SK-N-SH (cell line): Measurements from ENCODE around the gene MEIS1. TPM values are rescaled to one million over a fixed set of nuclear protein-coding genes. Genes with fewer than 3 reads are reported as not detected.
A peak's percentile ranks its signal among the peaks of the same experiment; 100 is the strongest.

Experiments
- CTCF ChIA-PET: fragments of 300-600, 350-600 bp; formaldehyde crosslinking; extraction: SDS; loops from one replicate; lab custom pipeline; 2021; lab: Yijun Ruan, JAX
- POLR2A ChIA-PET: fragments of 350-600 bp; sonication (Branson Sonifier 250); formaldehyde crosslinking; extraction: SDS; loops from one replicate; lab custom pipeline; 2020; ENCODE audit warnings: antibody characterized with exemption, inconsistent platforms; lab: Yijun Ruan, JAX
- DNase-seq: peaks from one replicate; pipeline ENCODE4 v3.0.0; 2012
- H2AFZ ChIP-seq: fragments of 200-600 bp; sonication (generic); 2 replicates; pipeline ENCODE4 v1.8.1; 2016; ENCODE audit warnings: antibody characterized with exemption, mild to moderate bottlenecking, low read depth
- H3F3A ChIP-seq: fragments of 200-600 bp; sonication (generic); replicated peaks from 2 replicates; pipeline ENCODE3; 2016; ENCODE audit warnings: antibody characterized with exemption, mild to moderate bottlenecking; ENCODE audit not compliant: insufficient read depth
- H3K27ac ChIP-seq, 2 experiments: fragments of 200-500 bp in 1 of 2; fragments of 200-600 bp in 1 of 2; sonication (Bioruptor generic) in 1 of 2; sonication (generic), shearing (Covaris generic) in 1 of 2; 2 replicates each; pipeline versions ENCODE4 v1.5.1 to v1.6.1; 2014 to 2016; ENCODE audit warnings: low read depth in 2 of 2, inconsistent platforms in 1 of 2, low read length in 1 of 2, mild to moderate bottlenecking in 1 of 2, mixed read lengths in 1 of 2
- H3K27me3 ChIP-seq: fragments of 200-600 bp; sonication (generic), shearing (Covaris generic); 2 replicates; pipeline ENCODE4 v1.6.1; 2016; ENCODE audit warnings: mixed run types; ENCODE audit not compliant: insufficient read depth
- H3K36me3 ChIP-seq, 2 experiments: fragments of 200-500 bp in 1 of 2; fragments of 200-600 bp in 1 of 2; sonication (Bioruptor generic) in 1 of 2; sonication (generic) in 1 of 2; replicated peaks in 1 of 2; 2 replicates each; pipeline versions ENCODE3 to v1.5.1; 2014 to 2016; ENCODE audit warnings: low read length in 1 of 2, mild to moderate bottlenecking in 1 of 2; ENCODE audit not compliant: insufficient read depth in 2 of 2, control insufficient read depth in 1 of 2
- H3K4me1 ChIP-seq, 2 experiments: fragments of 200-500 bp in 1 of 2; fragments of 200-600 bp in 1 of 2; sonication (Bioruptor generic) in 1 of 2; sonication (generic), shearing (Covaris generic) in 1 of 2; 2 replicates each; pipeline versions ENCODE4 v1.5.1 to v1.6.1; 2014 to 2016; ENCODE audit warnings: low read depth in 1 of 2, low read length in 1 of 2, mixed run types in 1 of 2; ENCODE audit not compliant: insufficient read depth in 2 of 2, control insufficient read depth in 1 of 2
- H3K4me2 ChIP-seq: fragments of 200-600 bp; sonication (generic), shearing (Covaris generic); 2 replicates; pipeline ENCODE4 v1.6.1; 2017; ENCODE audit warnings: mixed run types
- H3K4me3 ChIP-seq, 2 experiments: fragments of 200-500 bp in 1 of 2; fragments of 200-600 bp in 1 of 2; sonication (Bioruptor generic) in 1 of 2; sonication (generic), shearing (Covaris generic) in 1 of 2; 2 replicates each; pipeline versions ENCODE4 v1.5.1 to v1.8.1; 2014 to 2016; ENCODE audit warnings: low read depth in 2 of 2, inconsistent platforms in 1 of 2, low read length in 1 of 2, mild to moderate bottlenecking in 1 of 2, mixed read lengths in 1 of 2, moderate library complexity in 1 of 2
- H3K79me2 ChIP-seq: fragments of 200-600 bp; sonication (generic); 2 replicates; pipeline ENCODE4 v1.8.1; 2017; ENCODE audit warnings: mild to moderate bottlenecking; ENCODE audit not compliant: insufficient read depth
- H3K9ac ChIP-seq: fragments of 200-600 bp; sonication (generic); 2 replicates; pipeline ENCODE4 v1.6.1; 2017; ENCODE audit warnings: mixed run types
- H3K9me2 ChIP-seq: fragments of 200-600 bp; sonication (generic); 2 replicates; pipeline ENCODE4 v1.6.1; 2017; ENCODE audit warnings: mixed run types
- H3K9me3 ChIP-seq: fragments of 200-600 bp; sonication (generic); 2 replicates; pipeline ENCODE4 v1.6.1; 2017; ENCODE audit warnings: mixed run types, mild to moderate bottlenecking, moderate library complexity
- H4K20me1 ChIP-seq: fragments of 200-600 bp; sonication (generic); 2 replicates; pipeline ENCODE4 v1.6.1; 2017; ENCODE audit warnings: mild to moderate bottlenecking, mixed run types; ENCODE audit not compliant: insufficient read depth
- CTCF ChIP-seq: fragments of 200-600 bp; sonication (generic); IDR thresholded peaks from 2 replicates; pipeline ENCODE4 v1.6.1; 2017; ENCODE audit warnings: antibody characterized with exemption, mild to moderate bottlenecking, moderate library complexity
- ELF1 ChIP-seq: IDR thresholded peaks from 2 replicates; pipeline ENCODE4 v1.4.0; 2012
- FOSL2 ChIP-seq: IDR thresholded peaks from 2 replicates; pipeline ENCODE4 v1.4.0; 2012; ENCODE audit warnings: low read depth, mild to moderate bottlenecking, moderate library complexity, borderline replicate concordance
- FOXJ3 ChIP-seq: sonication (generic); formaldehyde crosslinking; IDR thresholded peaks from 2 replicates; pipeline ENCODE4 v1.5.1; 2020; ENCODE audit warnings: mild to moderate bottlenecking, missing genetic modification reagents
- FOXM1 ChIP-seq: IDR thresholded peaks from 2 replicates; pipeline ENCODE4 v1.4.0; 2012; ENCODE audit warnings: low read depth, mild to moderate bottlenecking
- MEF2A ChIP-seq: IDR thresholded peaks from 2 replicates; pipeline ENCODE4 v1.4.0; 2012; ENCODE audit warnings: low read depth, borderline replicate concordance
- NFIC ChIP-seq: IDR thresholded peaks from 2 replicates; pipeline ENCODE4 v1.4.0; 2012; ENCODE audit warnings: borderline replicate concordance
- NRF1 ChIP-seq: IDR thresholded peaks from 2 replicates; pipeline ENCODE4 v1.6.1; 2012; ENCODE audit warnings: low read depth, mild to moderate bottlenecking, low read length
- TEAD4 ChIP-seq: IDR thresholded peaks from 2 replicates; pipeline ENCODE4 v1.4.0; 2012; ENCODE audit warnings: mild to moderate bottlenecking, borderline replicate concordance; ENCODE audit not compliant: insufficient read depth
- YY1 ChIP-seq: IDR thresholded peaks from 2 replicates; pipeline ENCODE4 v1.4.0; 2012; ENCODE audit warnings: low read depth, mild to moderate bottlenecking
- whole genome bisulfite sequencing: methylation state at CpG from one replicate; pipeline ENCODE4 v1.1.6; 2017; ENCODE audit warnings: low lambda C conversion rate; 5-methylcytosine and 5-hydroxymethylcytosine counted together
- polyA plus RNA-seq, 3 experiments: library from polyadenylated mRNA; depleted of rRNA; stranded (reverse); fragments of >200 nt; gene quantifications; 2 replicates each; pipeline ENCODE4 v1.2.3, GENCODE V29; 2012
- TF ChIP-seq, protein P1 (sequence below): fragments of 150-350 bp; IDR thresholded peaks from 2 replicates; pipeline ENCODE4 v1.6.1; 2016; ENCODE audit warnings: mild to moderate bottlenecking, low read depth, low read length
- TF ChIP-seq, protein P2 (sequence below): IDR thresholded peaks from 2 replicates; pipeline ENCODE4; 2012
- TF ChIP-seq, protein P3 (sequence below): IDR thresholded peaks from 2 replicates; pipeline ENCODE4 v1.4.0; 2012; ENCODE audit warnings: low read depth, borderline replicate concordance
- TF ChIP-seq, protein P4 (sequence below): fragments of 150-350 bp; IDR thresholded peaks from 2 replicates; pipeline ENCODE4 v1.6.1; 2017; ENCODE audit warnings: antibody characterized with exemption, low read length, low read depth, borderline replicate concordance

The MEIS1 gene
- polyA plus RNA-seq, 1 of the 3 experiments (the other 2 are of a cell fraction) = 16.9 TPM

DNA sequence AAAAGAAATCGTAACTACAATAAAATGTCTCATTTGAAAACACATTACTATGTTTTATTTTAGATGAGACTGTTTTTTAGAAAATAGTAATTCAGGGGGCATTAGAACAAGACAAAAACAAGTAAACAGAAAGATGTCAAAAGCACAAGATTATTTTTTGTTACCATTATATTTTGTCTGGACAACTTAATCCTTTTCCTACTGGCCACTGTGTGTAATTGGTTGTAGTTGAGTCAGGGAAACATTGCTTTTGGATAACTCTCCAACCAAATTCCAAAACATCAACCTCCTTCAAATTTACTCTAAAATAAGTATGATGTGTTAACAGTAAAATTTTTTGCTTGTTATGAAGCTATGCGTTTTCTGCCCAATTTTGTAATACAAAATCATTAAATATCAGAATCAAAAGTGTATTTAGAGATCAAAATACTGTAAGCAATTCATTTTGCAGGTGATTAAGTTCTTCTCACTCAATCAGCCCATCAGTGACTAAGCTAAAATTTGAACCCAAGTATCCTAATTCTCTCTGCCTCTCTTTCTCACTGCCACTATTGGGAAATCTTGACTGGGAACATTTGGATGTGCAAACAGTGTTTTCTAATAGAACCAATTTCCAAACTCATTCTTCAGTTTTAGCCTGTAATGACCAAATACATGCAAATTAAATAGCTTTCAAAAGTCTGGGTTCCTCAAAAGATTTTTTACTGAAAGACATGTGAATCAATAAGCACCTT is 11.4 kb upstream of the MEIS1 start:
- no peaks in the 10 kb centered on the region for H3K79me2 ChIP-seq
- H4K20me1 ChIP-seq = no peaks in the 10 kb centered on the region
- H3K27ac ChIP-seq = no peak overlapping the region
- no peaks in the 10 kb centered on the region for H3K36me3 ChIP-seq
- H3K4me3 ChIP-seq = no peak overlapping the region
- H3F3A ChIP-seq = peaks cover 7% of the 10 kb centered on the region
- H3K9me2 ChIP-seq = no peaks in the 10 kb centered on the region
- no peak overlapping the region for H2AFZ ChIP-seq
- H3K27me3 ChIP-seq = no peaks in the 10 kb centered on the region
- no peak for DNase-seq
- CTCF ChIA-PET = interaction anchor here (1.0 to 3.2 kb wide), 6 partner anchors 9 to 792 kb away, joined by 3 to 9 read pairs (median 4); partner anchors contain the start of gene MEIS1
- H3K4me1 ChIP-seq = no peaks in the 10 kb centered on the region; a peak in 1 of 4 replicates
- H3K4me2 ChIP-seq = no peak overlapping the region
- POLR2A ChIA-PET = interaction anchor here (2.5 kb wide), 1 partner anchor 11 kb away, joined by 12 read pairs; the partner anchor contains the start of gene MEIS1
- TF ChIP-seq, protein P1, sequence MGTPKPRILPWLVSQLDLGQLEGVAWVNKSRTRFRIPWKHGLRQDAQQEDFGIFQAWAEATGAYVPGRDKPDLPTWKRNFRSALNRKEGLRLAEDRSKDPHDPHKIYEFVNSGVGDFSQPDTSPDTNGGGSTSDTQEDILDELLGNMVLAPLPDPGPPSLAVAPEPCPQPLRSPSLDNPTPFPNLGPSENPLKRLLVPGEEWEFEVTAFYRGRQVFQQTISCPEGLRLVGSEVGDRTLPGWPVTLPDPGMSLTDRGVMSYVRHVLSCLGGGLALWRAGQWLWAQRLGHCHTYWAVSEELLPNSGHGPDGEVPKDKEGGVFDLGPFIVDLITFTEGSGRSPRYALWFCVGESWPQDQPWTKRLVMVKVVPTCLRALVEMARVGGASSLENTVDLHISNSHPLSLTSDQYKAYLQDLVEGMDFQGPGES = no peak
- TF ChIP-seq NRF1 = no peak
- TF ChIP-seq, protein P2, sequence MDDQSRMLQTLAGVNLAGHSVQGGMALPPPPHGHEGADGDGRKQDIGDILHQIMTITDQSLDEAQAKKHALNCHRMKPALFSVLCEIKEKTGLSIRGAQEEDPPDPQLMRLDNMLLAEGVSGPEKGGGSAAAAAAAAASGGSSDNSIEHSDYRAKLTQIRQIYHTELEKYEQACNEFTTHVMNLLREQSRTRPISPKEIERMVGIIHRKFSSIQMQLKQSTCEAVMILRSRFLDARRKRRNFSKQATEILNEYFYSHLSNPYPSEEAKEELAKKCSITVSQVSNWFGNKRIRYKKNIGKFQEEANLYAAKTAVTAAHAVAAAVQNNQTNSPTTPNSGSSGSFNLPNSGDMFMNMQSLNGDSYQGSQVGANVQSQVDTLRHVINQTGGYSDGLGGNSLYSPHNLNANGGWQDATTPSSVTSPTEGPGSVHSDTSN = no peak
- TF ChIP-seq, protein P3, sequence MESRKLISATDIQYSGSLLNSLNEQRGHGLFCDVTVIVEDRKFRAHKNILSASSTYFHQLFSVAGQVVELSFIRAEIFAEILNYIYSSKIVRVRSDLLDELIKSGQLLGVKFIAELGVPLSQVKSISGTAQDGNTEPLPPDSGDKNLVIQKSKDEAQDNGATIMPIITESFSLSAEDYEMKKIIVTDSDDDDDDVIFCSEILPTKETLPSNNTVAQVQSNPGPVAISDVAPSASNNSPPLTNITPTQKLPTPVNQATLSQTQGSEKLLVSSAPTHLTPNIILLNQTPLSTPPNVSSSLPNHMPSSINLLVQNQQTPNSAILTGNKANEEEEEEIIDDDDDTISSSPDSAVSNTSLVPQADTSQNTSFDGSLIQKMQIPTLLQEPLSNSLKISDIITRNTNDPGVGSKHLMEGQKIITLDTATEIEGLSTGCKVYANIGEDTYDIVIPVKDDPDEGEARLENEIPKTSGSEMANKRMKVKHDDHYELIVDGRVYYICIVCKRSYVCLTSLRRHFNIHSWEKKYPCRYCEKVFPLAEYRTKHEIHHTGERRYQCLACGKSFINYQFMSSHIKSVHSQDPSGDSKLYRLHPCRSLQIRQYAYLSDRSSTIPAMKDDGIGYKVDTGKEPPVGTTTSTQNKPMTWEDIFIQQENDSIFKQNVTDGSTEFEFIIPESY = no peak
- TF ChIP-seq YY1 = no peak
- H3K9ac ChIP-seq = no peak overlapping the region
- no peaks in the 10 kb centered on the region for H3K9me3 ChIP-seq
- 54% methylated on average over 2 of the region's 2 CpGs for WGBS

DNA sequence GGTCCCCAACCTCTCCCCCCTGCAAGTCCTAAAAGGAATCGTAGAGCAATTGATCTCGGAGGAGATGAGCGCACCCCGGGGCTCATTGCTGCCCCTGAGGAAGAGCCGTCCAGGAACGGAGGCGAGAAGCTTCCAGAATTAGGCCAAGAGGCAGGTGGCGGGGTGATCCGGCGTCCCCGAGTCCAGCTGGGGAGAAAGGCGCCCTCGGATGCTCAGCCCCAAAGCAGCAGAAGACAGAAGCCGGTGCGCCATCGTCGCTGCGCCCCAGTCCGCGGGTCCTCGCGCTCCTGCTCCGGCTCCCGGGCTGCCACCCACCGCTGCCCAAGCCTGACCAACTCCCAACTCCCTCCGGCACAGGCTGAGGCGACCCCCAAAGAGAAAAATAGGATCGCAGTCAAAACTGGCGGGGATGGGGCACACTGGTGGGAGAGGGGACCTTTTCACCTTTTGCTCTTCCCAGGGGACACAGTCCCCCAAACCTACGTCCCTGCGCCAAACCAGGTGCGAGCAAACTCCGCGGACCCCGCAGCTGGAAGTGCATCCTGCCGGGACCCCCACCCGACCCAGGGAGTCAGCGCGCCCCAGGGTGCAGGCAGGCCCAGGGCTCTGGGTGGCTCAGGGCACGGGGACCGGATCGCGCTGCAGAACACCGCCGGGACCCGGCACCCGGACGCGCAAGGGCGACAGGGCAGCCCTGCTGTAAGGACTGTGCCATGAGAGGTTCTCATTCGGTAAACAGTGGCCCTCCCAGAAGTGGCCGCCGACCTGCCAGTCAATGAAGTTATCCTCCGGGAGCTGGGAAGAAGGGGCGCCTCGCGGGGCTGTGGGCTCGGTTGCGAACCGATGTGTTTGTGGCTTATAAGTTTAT is 8.4 kb upstream of the MEIS1 start:
- Histone ChIP-seq H3K4me2 (peak overlapping the region; percentile 81), H3K27ac (no peak overlapping the region), H3K4me3 (peak overlapping the region in 1 of 2 experiments; percentile 54; a peak in 2 of 4 replicates), H2AFZ (no peak overlapping the region), H4K20me1 (no peaks in the 10 kb centered on the region), H3K9me2 (no peaks in the 10 kb centered on the region), H3K27me3 (no peaks in the 10 kb centered on the region), H3F3A (peaks cover 7% of the 10 kb centered on the region), H3K4me1 (peaks cover 0 to 2% of the 10 kb centered on the region in 2 experiments; a peak in 1 of 4 replicates), H3K36me3 (no peaks in the 10 kb centered on the region), H3K79me2 (no peaks in the 10 kb centered on the region), H3K9me3 (no peaks in the 10 kb centered on the region), H3K9ac (no peak overlapping the region)
- POLR2A ChIA-PET = interaction anchor here (2.5 kb wide), 1 partner anchor 8 kb away, joined by 12 read pairs; the partner anchor contains the start of gene MEIS1
- no peak for DNase-seq
- CTCF ChIA-PET = interaction anchor here (0.7 to 3.7 kb wide), 12 partner anchors 12 to 1605 kb away, joined by 3 to 35 read pairs (median 4); no protein-coding TSS in a partner anchor
- WGBS = 79% methylated on average over 42 of the region's 60 CpGs
- TF ChIP-seq, protein P3 = no peak
- no peak for TF ChIP-seq FOXM1
- TF ChIP-seq FOSL2 = no peak
- TF ChIP-seq, protein P4, sequence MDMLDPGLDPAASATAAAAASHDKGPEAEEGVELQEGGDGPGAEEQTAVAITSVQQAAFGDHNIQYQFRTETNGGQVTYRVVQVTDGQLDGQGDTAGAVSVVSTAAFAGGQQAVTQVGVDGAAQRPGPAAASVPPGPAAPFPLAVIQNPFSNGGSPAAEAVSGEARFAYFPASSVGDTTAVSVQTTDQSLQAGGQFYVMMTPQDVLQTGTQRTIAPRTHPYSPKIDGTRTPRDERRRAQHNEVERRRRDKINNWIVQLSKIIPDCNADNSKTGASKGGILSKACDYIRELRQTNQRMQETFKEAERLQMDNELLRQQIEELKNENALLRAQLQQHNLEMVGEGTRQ = no peak
- TF ChIP-seq NFIC = no peak
- no peak for TF ChIP-seq CTCF
- no peak for TF ChIP-seq MEF2A
- no peak for TF ChIP-seq ELF1
- TF ChIP-seq TEAD4 = no peak
- TF ChIP-seq FOXJ3 (CRISPR knock-in tag) = no peak
